HG02588 (cell line): ENCODE measurements around the gene ZKSCAN7.
"Not testable (repeated sequence)": the region's sequence is repeated elsewhere in the genome, so short reads cannot be mapped to it uniquely, and the experiment has no call there.

Experiments used
- ATAC-seq: cut with Tn5 transposase; IDR thresholded peaks from one replicate; pipeline ENCODE4 v1.9.1; 2021; ENCODE audit warnings: mild to moderate bottlenecking, moderate library complexity; ENCODE audit not compliant: unreplicated experiment

ZKSCAN7 gene

GRCh38 chr3:44554626-44555592 lies at the start of gene ZKSCAN7:
Gene ZKSCAN7, plus strand, starts transcription at chr3:44555193. Its CDS starts 1,855 bp downstream, at chr3:44557048.
- ATAC-seq, result peak; percentile 70

- no peak for ATAC-seq
Measured at GRCh38 chr3:44506556-44506955, 48.4 kb upstream of the ZKSCAN7 start.

GRCh38 chr3:44506961-44507360 lies 48.0 kb upstream of the ZKSCAN7 start:
- no peak for ATAC-seq

- ATAC-seq, result no peak
Measured at GRCh38 chr3:44509393-44509921, 45.5 kb upstream of the ZKSCAN7 start.

- ATAC-seq, result peak; percentile 57
Measured at GRCh38 chr3:44510000-44510368, 45.0 kb upstream of the ZKSCAN7 start.

GRCh38 chr3:44511238-44511566 lies 43.8 kb upstream of the ZKSCAN7 start:
- no peak for ATAC-seq

GRCh38 chr3:44513513-44513912 lies 41.5 kb upstream of the ZKSCAN7 start:
- ATAC-seq, result no peak

- no peak for ATAC-seq
Measured at GRCh38 chr3:44516230-44516629, 38.8 kb upstream of the ZKSCAN7 start.

GRCh38 chr3:44518782-44519156 lies 36.2 kb upstream of the ZKSCAN7 start:
- ATAC-seq, result no peak

- no peak for ATAC-seq
Measured at GRCh38 chr3:44521721-44522120, 33.3 kb upstream of the ZKSCAN7 start.

- ATAC-seq, result no peak
Measured at GRCh38 chr3:44522494-44522933, 32.5 kb upstream of the ZKSCAN7 start.

- no peak for ATAC-seq
Measured at GRCh38 chr3:44525060-44525459, 29.9 kb upstream of the ZKSCAN7 start.

- no peak for ATAC-seq
Measured at GRCh38 chr3:44529927-44530326, 25.1 kb upstream of the ZKSCAN7 start.

GRCh38 chr3:44530911-44531310 lies 24.1 kb upstream of the ZKSCAN7 start:
- no peak for ATAC-seq

GRCh38 chr3:44534659-44535058 lies 20.3 kb upstream of the ZKSCAN7 start:
- ATAC-seq, result not testable (repeated sequence)

GRCh38 chr3:44535364-44535763 lies 19.6 kb upstream of the ZKSCAN7 start:
- no peak for ATAC-seq

GRCh38 chr3:44544811-44545210 lies 10.2 kb upstream of the ZKSCAN7 start:
- ATAC-seq, result not testable (repeated sequence)

- no peak for ATAC-seq
Measured at GRCh38 chr3:44555723-44556122, 730 bp downstream of the ZKSCAN7 start.

GRCh38 chr3:44557074-44557473 lies 2.1 kb downstream of the ZKSCAN7 start:
- no peak for ATAC-seq

GRCh38 chr3:44561076-44561475 lies 6.1 kb downstream of the ZKSCAN7 start:
- no peak for ATAC-seq

GRCh38 chr3:44562147-44562546 lies 7.2 kb downstream of the ZKSCAN7 start:
- ATAC-seq, result no peak

- ATAC-seq, result no peak
Measured at GRCh38 chr3:44568561-44568960, 13.6 kb downstream of the ZKSCAN7 start.
